ENCODE measurements around the gene RIMOC1.
A peak's percentile ranks its signal among the peaks of the same experiment; 100 is the strongest.

RIMOC1 gene

DNA sequence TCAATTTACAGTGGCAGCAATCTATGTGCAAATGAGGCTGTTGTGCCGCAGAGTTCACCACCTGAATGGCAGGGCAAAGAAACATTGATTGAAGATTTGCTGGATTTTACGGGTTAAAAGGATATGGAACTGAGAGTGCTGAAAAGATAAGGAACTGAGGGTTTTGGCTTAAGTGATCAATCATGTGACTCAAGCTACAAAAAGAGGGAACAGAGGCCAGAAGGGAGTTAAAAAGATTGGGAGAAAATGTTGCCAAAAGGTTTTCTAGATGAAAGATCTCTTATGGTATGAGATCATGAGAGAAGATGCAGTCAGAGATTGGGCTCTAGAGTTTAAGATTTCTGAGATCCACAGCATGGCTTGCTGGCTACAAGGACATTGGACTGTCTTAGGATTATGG lies 7.9 kb upstream of the RIMOC1 start:
- Histone ChIP-seq H3K9me2 (replicated peaks; ENCODE audit: insufficient read depth, low read length) (no peaks in the 10 kb centered on the region; the same call in 1 of the 2 replicates), H3K9me3 (ENCODE audit: insufficient read depth, low read length) (no peaks in the 10 kb centered on the region), H3F3A (ENCODE audit: insufficient read depth) (no peaks in the 10 kb centered on the region), H3K27ac (ENCODE audit: low read depth, low read length) (no peak overlapping the region), H4K20me1 (ENCODE audit: low read depth, low read length) (no peaks in the 10 kb centered on the region), H3K4me3 (ENCODE audit: insufficient read depth, low read length, poor library complexity, severe bottlenecking) (no peak overlapping the region), H3K36me3 (ENCODE audit: low read length) (no peaks in the 10 kb centered on the region), H3K4me2 (ENCODE audit: low read depth, low read length, poor library complexity, severe bottlenecking) (no peak overlapping the region), H3K27me3 (ENCODE audit: low read length) (no peaks in the 10 kb centered on the region), H2AFZ (ENCODE audit: low read depth, low read length, severe bottlenecking) (no peak overlapping the region), H3K9ac (ENCODE audit: low read length) (no peak overlapping the region), H3K79me2 (ENCODE audit: insufficient read depth, low read length) (no peaks in the 10 kb centered on the region)
- no peak for TF ChIP-seq EZH2phosphoT487 (conservative IDR thresholded peaks at IDR 0.05; ENCODE audit: low read length)
- TF ChIP-seq, protein P1, sequence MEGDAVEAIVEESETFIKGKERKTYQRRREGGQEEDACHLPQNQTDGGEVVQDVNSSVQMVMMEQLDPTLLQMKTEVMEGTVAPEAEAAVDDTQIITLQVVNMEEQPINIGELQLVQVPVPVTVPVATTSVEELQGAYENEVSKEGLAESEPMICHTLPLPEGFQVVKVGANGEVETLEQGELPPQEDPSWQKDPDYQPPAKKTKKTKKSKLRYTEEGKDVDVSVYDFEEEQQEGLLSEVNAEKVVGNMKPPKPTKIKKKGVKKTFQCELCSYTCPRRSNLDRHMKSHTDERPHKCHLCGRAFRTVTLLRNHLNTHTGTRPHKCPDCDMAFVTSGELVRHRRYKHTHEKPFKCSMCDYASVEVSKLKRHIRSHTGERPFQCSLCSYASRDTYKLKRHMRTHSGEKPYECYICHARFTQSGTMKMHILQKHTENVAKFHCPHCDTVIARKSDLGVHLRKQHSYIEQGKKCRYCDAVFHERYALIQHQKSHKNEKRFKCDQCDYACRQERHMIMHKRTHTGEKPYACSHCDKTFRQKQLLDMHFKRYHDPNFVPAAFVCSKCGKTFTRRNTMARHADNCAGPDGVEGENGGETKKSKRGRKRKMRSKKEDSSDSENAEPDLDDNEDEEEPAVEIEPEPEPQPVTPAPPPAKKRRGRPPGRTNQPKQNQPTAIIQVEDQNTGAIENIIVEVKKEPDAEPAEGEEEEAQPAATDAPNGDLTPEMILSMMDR (IDR thresholded peaks at IDR 0.05; ENCODE audit: insufficient read depth, low read length, poor library complexity, severe bottlenecking), result no peak

GRCh38 chr5:41903382-41903891 lies 707 bp upstream of the RIMOC1 start:
- Histone ChIP-seq H3K27me3 (ENCODE audit: low read length) (no peaks in the 10 kb centered on the region), H3F3A (ENCODE audit: insufficient read depth) (peaks cover 10% of the 10 kb centered on the region), H2AFZ (ENCODE audit: low read depth, low read length, severe bottlenecking) (peak overlapping the region; percentile 90), H3K79me2 (ENCODE audit: insufficient read depth, low read length) (peaks cover 26% of the 10 kb centered on the region), H4K20me1 (ENCODE audit: low read depth, low read length) (no peaks in the 10 kb centered on the region), H3K27ac (ENCODE audit: low read depth, low read length) (peak overlapping the region; percentile 23; the same call in 1 of the 2 replicates), H3K9me2 (replicated peaks; ENCODE audit: insufficient read depth, low read length) (no peaks in the 10 kb centered on the region), H3K9me3 (ENCODE audit: insufficient read depth, low read length) (no peaks in the 10 kb centered on the region), H3K4me2 (ENCODE audit: low read depth, low read length, poor library complexity, severe bottlenecking) (peak overlapping the region; percentile 95), H3K4me3 (ENCODE audit: insufficient read depth, low read length, poor library complexity, severe bottlenecking) (peak overlapping the region; percentile 93), H3K36me3 (ENCODE audit: low read length) (peaks cover 19% of the 10 kb centered on the region; the same call in 1 of the 2 replicates), H3K9ac (ENCODE audit: low read length) (peak overlapping the region; percentile 82)
- TF ChIP-seq, protein P1 (IDR thresholded peaks at IDR 0.05; ENCODE audit: insufficient read depth, low read length, poor library complexity, severe bottlenecking), result no peak
- TF ChIP-seq EZH2phosphoT487 (conservative IDR thresholded peaks at IDR 0.05; ENCODE audit: low read length), result no peak

- H3K36me3 ChIP-seq (ENCODE audit: low read length), result peaks cover 42% of the 10 kb centered on the region; the same call in 1 of the 2 replicates
- H3K27me3 ChIP-seq (ENCODE audit: low read length), result no peaks in the 10 kb centered on the region
- H3K4me3 ChIP-seq (ENCODE audit: insufficient read depth, low read length, poor library complexity, severe bottlenecking), result no peak overlapping the region
- peak overlapping the region; percentile 95 for H3K4me2 ChIP-seq (ENCODE audit: low read depth, low read length, poor library complexity, severe bottlenecking)
- no peak overlapping the region for H3K9ac ChIP-seq (ENCODE audit: low read length)
- H3K9me2 ChIP-seq (replicated peaks; ENCODE audit: insufficient read depth, low read length), result no peaks in the 10 kb centered on the region
- no peak for TF ChIP-seq EZH2phosphoT487 (conservative IDR thresholded peaks at IDR 0.05; ENCODE audit: low read length)
- TF ChIP-seq, protein P1 (IDR thresholded peaks at IDR 0.05; ENCODE audit: insufficient read depth, low read length, poor library complexity, severe bottlenecking), result no peak
- no peaks in the 10 kb centered on the region for H3K9me3 ChIP-seq (ENCODE audit: insufficient read depth, low read length)
- H4K20me1 ChIP-seq (ENCODE audit: low read depth, low read length), result no peaks in the 10 kb centered on the region
- H3K79me2 ChIP-seq (ENCODE audit: insufficient read depth, low read length), result peaks cover 26% of the 10 kb centered on the region
- peaks cover 10% of the 10 kb centered on the region for H3F3A ChIP-seq (ENCODE audit: insufficient read depth)
- no peak overlapping the region for H3K27ac ChIP-seq (ENCODE audit: low read depth, low read length)
- no peak overlapping the region for H2AFZ ChIP-seq (ENCODE audit: low read depth, low read length, severe bottlenecking)
Observed at GRCh38 chr5:41906151-41906550, 2.0 kb downstream of the RIMOC1 start.

Data from SU-DHL-6 (cell line).